Activated naive CD4-positive, alpha-beta T cell (primary cell): ENCODE results near the gene GPAM.
"Not testable (repeated sequence)": the region's sequence is repeated elsewhere in the genome, so short reads cannot be mapped to it uniquely, and the experiment has no call there.

ENCODE experiments used
- DNase-seq, 4 experiments: peaks; one replicate each; lab custom pipeline; 2025; lab: John Stamatoyannopoulos, UW

The GPAM gene

DNA sequence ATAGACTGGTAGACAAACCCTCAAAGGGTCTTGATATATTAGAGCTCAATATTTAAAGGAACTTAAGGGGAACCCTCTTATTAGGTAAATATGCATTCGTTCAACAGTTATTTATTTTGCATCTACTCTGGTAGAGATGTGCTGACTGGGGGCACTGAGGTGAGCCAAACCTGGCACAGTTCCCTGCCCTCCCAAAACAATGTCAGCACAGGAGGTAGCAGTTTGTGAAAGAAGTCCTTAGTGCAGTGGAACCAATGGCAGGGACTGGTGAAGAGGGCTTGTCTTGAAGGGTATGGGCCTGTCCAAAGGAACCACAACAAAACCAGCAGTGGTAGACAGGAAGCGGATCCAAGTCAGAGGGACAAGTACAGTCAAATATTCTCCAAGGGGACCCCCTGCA, 32.6 kb upstream of the GPAM start:
- DNase-seq = no peak

DNA sequence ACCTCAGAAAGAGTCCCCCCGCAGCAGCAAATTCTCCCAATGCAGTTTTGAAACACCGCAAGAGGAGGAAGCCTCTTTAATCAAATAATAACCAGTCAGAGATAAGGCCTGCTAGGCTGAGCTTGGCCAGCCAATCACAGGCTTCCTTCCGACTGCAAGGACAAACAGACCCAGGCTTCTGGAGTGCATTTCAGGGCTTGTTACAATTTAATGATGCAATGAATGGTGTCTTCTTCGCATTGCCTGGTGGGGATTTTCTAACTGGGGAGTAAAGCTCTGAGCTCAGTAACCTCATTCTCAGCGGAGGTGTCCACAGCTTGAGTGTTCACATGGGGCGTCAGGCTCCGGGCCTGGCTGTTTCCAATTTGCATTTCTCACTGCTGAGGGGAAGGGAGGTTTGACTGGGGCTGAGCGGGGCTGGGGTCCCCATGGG, 31.8 kb upstream of the GPAM start:
- no peak for DNase-seq

DNA sequence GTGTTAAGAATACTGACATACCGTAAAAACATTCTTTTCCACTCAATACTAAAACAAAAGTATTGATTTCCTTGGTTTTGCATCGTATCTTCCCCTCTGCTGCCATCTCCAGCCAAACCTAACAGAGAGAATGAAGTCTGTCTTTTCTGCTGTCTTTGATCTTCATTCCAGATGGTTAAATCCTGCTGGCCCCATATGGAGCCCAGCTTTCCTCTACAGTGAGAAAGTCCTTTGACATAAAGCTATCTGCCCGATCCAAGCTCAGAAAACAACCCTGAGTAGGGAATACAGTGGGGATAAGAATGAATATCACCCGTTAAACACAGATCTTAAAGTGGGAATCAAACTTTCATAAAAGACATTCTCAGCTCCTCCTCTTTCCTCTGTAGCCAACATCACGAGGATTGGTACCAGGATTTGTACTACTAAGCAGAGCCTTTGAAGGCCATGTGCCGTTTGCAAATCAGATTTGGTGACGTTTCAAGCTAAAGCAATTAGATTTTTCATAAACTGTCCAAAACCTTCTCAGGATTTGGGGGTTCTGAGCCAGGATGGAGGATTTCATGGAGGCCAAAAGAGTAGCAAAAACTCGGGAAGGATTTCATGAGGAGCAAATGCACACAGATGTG, 30.8 kb upstream of the GPAM start:
- no peak for DNase-seq

GRCh38 chr10:112213836-112214235, 30.3 kb upstream of the GPAM start:
- DNase-seq = no peak

- no peak for DNase-seq
These were observed 29.7 kb upstream of the GPAM start for GRCh38 chr10:112213098-112213823.

DNA sequence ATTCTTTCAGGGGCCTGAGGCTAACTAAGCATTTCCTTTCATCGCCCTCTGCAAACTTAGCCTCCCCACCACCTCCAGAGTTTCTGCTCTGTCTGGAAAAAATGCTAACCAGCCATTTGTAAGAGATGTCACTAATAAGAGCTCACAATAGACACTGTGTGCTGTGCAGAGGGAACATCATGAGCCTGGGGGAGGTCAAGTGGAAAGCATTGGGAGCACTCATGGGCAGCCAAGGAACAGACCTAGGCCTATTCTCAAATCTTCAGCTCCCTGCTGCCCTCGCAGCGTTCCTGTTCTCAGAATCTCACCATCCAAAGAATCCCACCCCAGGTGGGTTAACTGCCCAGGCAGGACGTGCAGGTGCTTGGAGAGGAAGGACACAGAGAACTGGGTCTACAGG, 27.1 kb upstream of the GPAM start:
- DNase-seq = no peak

DNA sequence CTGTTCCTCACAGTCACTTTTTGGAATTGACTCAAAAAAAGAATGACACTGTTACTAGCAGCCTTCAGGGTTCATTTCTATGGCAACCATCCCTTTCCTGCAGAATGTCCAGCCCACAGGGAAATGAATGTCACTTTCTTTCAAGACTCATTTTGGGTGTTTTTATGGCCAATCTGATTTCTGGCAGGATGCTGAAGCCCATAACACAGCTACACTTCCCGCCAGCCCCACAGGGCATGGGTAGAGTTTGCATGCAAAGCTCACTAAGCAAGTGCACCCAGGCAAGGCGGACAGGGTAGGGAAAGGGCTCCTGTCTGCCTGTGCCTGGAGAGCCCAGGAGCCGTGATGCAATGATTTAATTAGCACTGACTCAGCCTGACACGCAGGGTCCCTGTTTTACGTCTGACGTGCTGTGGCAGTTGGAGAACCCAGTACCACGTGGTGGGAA, 26.1 kb upstream of the GPAM start:
- DNase-seq = no peak

- no peak for DNase-seq
These were observed 25.4 kb upstream of the GPAM start for GRCh38 chr10:112208997-112209396.

DNA sequence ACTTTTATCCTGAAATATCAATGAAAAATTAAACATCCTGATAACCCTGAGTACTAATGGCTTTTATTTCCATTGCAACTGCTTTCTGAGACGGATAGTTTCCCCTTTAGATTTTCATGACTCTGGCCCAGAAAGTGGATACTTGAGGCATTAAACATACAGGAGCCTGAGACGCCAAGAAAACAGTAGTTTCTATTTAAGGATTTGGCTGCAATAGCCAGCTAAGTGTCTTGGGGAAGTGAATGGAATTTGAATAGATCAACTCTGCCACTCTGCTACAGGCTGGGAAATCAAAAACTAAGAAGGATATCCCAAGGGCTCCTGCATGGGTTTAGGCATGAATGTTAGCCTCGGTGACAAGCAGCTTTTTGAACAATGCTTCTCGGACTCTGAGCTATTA, 24.7 kb upstream of the GPAM start:
- DNase-seq = no peak

DNA sequence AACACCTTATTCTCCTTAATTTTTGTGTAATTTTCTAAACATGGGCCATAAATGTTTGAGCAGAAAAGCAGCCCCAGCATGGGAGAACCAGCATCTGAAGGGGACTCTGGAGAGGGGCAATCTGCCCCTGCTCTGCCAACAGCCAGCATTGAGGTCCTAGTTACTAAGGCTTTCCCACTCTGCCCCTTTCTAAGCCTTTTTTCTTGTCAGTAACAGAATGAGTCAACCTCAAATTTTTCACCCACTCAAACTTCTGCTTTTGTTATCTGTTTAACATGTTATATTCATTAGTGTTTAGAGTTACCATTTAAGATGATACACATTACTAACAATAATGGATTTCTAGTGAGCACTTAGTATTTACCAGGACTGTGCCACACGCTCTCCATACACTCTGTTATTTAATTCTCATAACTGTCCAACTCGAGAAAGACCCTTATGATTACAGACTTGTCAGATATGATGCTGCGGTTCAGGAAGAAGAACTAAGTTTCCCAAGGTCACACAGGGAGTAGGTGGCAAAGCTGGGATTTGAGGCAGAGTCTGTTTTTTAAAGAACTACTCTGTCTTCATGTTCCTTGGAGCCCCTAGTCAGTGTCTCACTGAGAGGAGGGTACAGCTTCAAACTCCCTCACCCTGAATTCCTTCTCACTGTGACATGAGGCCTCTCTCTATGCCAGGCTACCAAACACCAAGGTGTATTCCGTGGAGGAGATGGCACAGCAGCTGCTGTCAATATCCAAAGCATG, 19.9 kb upstream of the GPAM start:
- DNase-seq = no peak

GRCh38 chr10:112202561-112203241, 19.1 kb upstream of the GPAM start:
- no peak for DNase-seq

DNA sequence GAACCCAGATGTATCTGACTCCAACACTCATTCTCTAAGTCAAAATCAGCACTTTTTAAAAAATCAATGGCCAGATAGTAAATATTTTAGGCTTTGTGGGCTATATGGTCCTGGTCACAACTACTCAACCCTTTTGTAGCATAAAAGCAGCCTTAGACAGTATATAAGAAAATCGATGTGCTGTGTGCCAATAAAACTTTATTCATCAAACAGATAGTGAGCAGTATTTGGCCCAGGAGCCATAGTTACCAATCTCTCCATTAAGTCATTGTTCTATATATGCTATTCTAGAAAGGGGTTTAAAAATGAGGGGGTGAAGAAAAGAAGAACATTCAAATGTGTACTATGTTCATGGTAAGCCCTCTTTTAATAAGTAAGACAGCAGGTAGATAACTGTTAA, 18.5 kb upstream of the GPAM start:
- DNase-seq = no peak

- no peak for DNase-seq
These were observed 17.8 kb upstream of the GPAM start for GRCh38 chr10:112201334-112201733.

DNA sequence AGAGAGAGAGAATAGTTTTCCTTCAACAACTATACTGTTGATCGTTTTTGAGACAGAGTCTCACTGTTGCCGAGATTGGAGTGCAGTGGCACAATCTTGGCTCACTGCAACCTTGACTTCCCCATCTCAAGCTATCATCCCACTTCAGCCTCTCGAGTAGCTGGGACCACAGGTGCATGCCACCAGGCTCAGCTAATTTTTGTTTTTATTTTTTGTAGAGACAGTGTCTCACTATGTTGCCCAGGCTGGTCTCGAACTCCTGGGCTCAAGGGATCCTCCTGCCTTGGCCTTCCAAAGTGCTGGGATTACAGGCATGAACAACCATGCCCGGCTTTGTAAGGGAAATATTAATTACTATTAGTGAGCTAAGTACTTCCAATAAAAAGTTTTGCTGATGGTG, 16.7 kb upstream of the GPAM start:
- not testable (repeated sequence) for DNase-seq

GRCh38 chr10:112197662-112198061, 14.1 kb upstream of the GPAM start:
- not testable (repeated sequence) for DNase-seq

DNA sequence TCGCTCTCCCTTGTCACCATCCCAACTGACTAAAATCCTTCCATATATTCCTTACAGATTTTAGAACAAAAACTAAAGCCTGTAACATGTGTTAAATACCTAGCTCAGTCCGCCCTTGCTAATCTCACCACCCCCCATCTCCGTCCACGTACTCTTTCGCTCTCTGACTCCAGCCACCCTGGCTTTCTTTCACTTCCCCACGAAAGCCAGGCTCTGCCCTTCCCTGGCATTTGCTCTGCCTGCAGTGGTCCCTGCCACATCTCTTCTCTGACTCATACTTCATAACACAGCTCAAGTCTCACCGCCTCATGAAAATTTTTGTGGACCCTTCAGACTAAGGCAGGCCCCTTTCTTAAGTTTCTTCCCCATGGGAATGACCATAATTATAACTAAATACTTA, 11.7 kb upstream of the GPAM start:
- DNase-seq = no peak

- no peak for DNase-seq
These were observed 8.2 kb upstream of the GPAM start for GRCh38 chr10:112191791-112192190.

DNA sequence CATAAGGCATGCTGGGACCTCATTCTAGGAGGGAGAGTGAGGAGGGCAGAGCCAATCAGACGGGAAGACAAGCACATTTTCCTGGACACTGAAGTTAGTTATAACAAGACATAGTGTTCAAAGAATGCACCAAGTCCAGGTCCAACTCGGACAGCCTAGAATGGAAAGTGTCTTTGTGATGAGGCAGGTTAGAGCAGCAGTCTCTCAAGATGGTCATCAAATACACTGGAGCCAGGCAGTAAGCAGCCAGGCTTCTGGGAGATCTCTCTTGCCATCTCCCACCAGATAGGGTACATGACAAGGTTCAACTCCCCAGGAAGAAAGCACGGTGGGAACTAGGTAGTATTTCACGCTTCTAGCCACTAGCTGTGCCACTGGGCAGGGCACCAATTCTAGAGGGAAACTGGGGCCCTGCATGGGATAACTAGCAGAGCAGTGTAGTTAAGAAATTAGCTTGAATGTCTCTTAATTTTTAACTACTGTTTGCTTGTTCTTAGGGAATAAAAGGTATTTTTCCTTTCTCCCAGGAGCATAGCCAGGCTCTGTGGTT, 7.6 kb upstream of the GPAM start:
- DNase-seq = no peak

- no peak for DNase-seq
These were observed 5.9 kb upstream of the GPAM start for GRCh38 chr10:112189465-112189864.

DNA sequence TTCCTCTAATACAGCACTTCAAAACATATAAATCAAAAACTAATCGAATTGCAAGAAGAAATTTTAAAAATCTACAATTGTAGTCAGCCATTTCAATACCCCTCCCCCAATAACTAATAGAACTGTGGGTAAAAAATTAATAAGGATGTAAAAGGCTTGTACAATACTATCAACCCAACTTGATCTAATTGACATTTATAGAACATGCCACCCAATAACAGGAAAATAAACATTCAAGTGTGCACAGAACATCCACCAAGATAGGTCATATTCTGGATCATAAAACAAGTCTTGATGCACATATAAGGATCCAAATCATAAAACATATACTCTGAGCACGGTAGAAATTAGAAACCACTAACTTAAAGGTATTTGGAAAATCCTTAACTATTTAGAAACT, 4.0 kb upstream of the GPAM start:
- no peak for DNase-seq

DNA sequence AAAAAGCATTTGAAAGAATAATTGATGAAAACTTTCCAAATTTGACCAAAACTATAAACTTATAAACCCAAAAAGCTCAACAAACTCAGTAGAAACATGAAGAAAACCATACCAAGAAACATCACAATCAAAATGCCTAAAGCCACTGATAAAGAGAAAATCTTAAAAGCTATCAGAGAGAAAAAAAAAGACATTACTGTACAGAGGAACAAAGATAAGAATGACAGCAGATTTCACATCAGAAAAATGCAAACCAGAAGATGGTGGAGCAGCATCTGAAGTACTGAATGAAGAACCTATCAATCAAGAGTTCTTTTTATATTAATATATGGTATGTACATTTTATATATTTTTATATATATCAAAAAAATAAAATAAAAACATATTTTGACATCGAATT, 2.4 kb upstream of the GPAM start:
- no peak for DNase-seq

DNA sequence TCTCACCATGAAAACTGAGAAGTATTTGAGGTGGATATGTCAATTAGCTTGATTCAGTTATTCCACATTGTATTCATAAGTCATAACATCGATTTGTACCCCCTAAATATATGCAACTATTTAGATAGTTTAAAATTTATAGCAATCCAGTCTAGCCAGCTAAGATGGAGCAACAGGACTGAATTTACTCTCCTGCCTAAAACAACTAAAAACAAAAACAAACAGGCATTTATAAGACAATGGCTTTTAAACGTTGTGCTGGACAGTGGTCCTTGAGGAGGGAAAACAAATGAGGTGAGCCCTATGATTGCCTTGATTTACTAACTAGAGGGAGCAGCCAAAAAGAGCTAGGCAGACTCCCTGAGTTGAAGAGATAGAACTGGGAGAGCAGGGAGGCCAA, 814 bp upstream of the GPAM start:
- DNase-seq = no peak
